Ovary (tissue), 9 donors: ENCODE results near the gene SNCAIP. TPM values are rescaled to one million over a fixed set of nuclear protein-coding genes. Genes with fewer than 3 reads are reported as not detected.

Source experiments
- DNase-seq, 5 donors: peaks; one replicate each; pipeline ENCODE4 v3.0.0-alpha.2; 2019 to 2020
- H3K27ac ChIP-seq, 2 donors: fragments of 200-600 bp; one replicate each; pipeline versions ENCODE4 v1.5.1 to v1.8.0; 2019 to 2022
- H3K27me3 ChIP-seq: fragments of 200-600 bp; one replicate; pipeline ENCODE4 v1.8.0; 2022
- H3K36me3 ChIP-seq: fragments of 200-600 bp; sonication (generic); one replicate; pipeline ENCODE4 v1.5.1; 2019
- H3K4me1 ChIP-seq: one replicate; pipeline ENCODE4 v1.8.1; 2013; ENCODE audit warnings: mild to moderate bottlenecking, moderate library complexity; ENCODE audit not compliant: insufficient read depth
- H3K4me3 ChIP-seq: fragments of 200-600 bp; sonication (generic); one replicate; pipeline ENCODE4 v1.5.1; 2017
- H3K9me3 ChIP-seq, 2 donors: fragments of 200-600 bp in 1 of 2; sonication (generic) in 1 of 2; one replicate each; pipeline versions ENCODE4 v1.5.1 to v1.8.1; 2013 to 2019; ENCODE audit warnings: mild to moderate bottlenecking in 1 of 2, moderate library complexity in 1 of 2
- CTCF ChIP-seq, 3 donors: fragments of 450-650 bp in 2 of 3; fragments of 200-600 bp in 1 of 3; IDR thresholded peaks; one replicate each; pipeline versions ENCODE4 v1.5.1 to v1.8.0; 2016 to 2022; ENCODE audit warnings: antibody characterized with exemption in 3 of 3, mild to moderate bottlenecking in 1 of 3
- EP300 ChIP-seq: sonication (generic); formaldehyde crosslinking; IDR thresholded peaks from one replicate; pipeline ENCODE4 v1.6.1; 2017; ENCODE audit warnings: antibody characterized with exemption
- POLR2A ChIP-seq: fragments of 450-650 bp; IDR thresholded peaks from one replicate; pipeline ENCODE4 v1.6.1; 2017; ENCODE audit warnings: antibody characterized with exemption, mild to moderate bottlenecking, moderate library complexity
- WGBS, 3 donors: extraction: QIAGEN DNeasy Blood & Tissue Kit in 1 of 3; methylation state at CpG; one replicate each; pipeline versions ENCODE4 v1.1.5 to v1.1.7; 2013 to 2017; 5-methylcytosine and 5-hydroxymethylcytosine counted together
- intact Hi-C, 4 donors: fragments of 100-400 bp; cut with DNase I; formaldehyde crosslinking; loops; one replicate each; pipeline versions ENCODE4 v1.11.0 to v1.15.1; 2022 to 2023
- polyA plus RNA-seq, 2 donors: library from polyadenylated mRNA; stranded (reverse); fragments of 200-250 nt in 1 of 2; fragments of 350-450 nt in 1 of 2; fragmentation: Illumina TruSeq in 1 of 2; extraction: RNeasy Lipid Tissue Mini Kit (QIAGEN cat#74804) in 1 of 2; gene quantifications; one replicate each; pipeline ENCODE4 v1.2.3, GENCODE V29; 2013 to 2014
- total RNA-seq, 7 donors: library from RNA; depleted of rRNA in 2 of 7; stranded (reverse); fragments of >200 nt in 2 of 7; fragmentation: NEBNext Ultra II Directional in 3 of 7; extraction: Animal tissue kit (Norgen Biotek cat#: 25700) in 3 of 7; gene quantifications; one replicate each; pipeline versions ENCODE4 v1.1.0 to v1.2.4, GENCODE V29; 2016 to 2023
- donor health status: DM: no; HTN: no; CAD: no; lungs with moderate emphysema.
- donor health status: DM: no; HTN: no; CAD: no.
- donor health status: Bipolar disorder and iron deficiency.
- donor health status: DM: yes; HTN: yes; CAD: no.
- donor health status: DM: no; HTN: no; CAD: no.
- donor health status: DM: yes; HTN: yes; CAD: no.

Gene SNCAIP
- total and polyA plus RNA-seq, 9 donors, result 20.4 to 92.5 (median 46.9) TPM

GRCh38 chr5:122400938-122401337 is 88.9 kb downstream of the SNCAIP start:
- Histone ChIP-seq H3K4me1 (peaks cover 2% of the 10 kb centered on the region), H3K36me3 (no peaks in the 10 kb centered on the region), H3K4me3 (no peak overlapping the region), H3K27ac (no peak overlapping the region), H3K9me3 (no peaks in the 10 kb centered on the region), H3K27me3 (no peaks in the 10 kb centered on the region)
- no peak for TF ChIP-seq POLR2A
- TF ChIP-seq EP300, result no peak
- no peak for TF ChIP-seq CTCF (IDR thresholded peaks at IDR 0.05)
- 89 to 96% (median 91%) methylated on average over 1 of the region's 1 CpG for WGBS, 3 donors
- DNase-seq, result no peak
- intact Hi-C loops, result no loop called here

GRCh38 chr5:122401976-122402725 is 90.1 kb downstream of the SNCAIP start:
- H3K27me3 ChIP-seq, result no peaks in the 10 kb centered on the region
- no peak for DNase-seq
- H3K36me3 ChIP-seq, result no peaks in the 10 kb centered on the region
- H3K27ac ChIP-seq, result no peak overlapping the region
- TF ChIP-seq POLR2A, result no peak
- TF ChIP-seq CTCF (IDR thresholded peaks at IDR 0.05), result no peak
- no peak for TF ChIP-seq EP300
- intact Hi-C loops, result no loop called here
- H3K4me3 ChIP-seq, result no peak overlapping the region
- H3K4me1 ChIP-seq, result peaks cover 2% of the 10 kb centered on the region
- 84 to 93% (median 88%) methylated on average over 4 of the region's 4 CpGs for WGBS, 3 donors
- H3K9me3 ChIP-seq, result no peaks in the 10 kb centered on the region

- peaks cover 2% of the 10 kb centered on the region for H3K4me1 ChIP-seq
- peak overlapping the region in 1 of 2 donors; percentile 8 for H3K27ac ChIP-seq
- intact Hi-C loops, result no loop called here
- H3K4me3 ChIP-seq, result no peak overlapping the region
- TF ChIP-seq EP300 (no peak), CTCF (IDR thresholded peaks at IDR 0.05) (no peak), POLR2A (no peak)
- no peak for DNase-seq
- no peaks in the 10 kb centered on the region for H3K36me3 ChIP-seq
- WGBS, 3 donors, result 80 to 85% (median 83%) methylated on average over 6 of the region's 6 CpGs
- no peaks in the 10 kb centered on the region for H3K27me3 ChIP-seq
- no peaks in the 10 kb centered on the region for H3K9me3 ChIP-seq
Observed at GRCh38 chr5:122402955-122403685, 91.1 kb downstream of the SNCAIP start.

- no peak for TF ChIP-seq CTCF (IDR thresholded peaks at IDR 0.05)
- no peak for TF ChIP-seq POLR2A
- no peak for TF ChIP-seq EP300
- H3K4me3 ChIP-seq, result no peak overlapping the region
- no peaks in the 10 kb centered on the region for H3K27me3 ChIP-seq
- no peaks in the 10 kb centered on the region for H3K36me3 ChIP-seq
- H3K27ac ChIP-seq, result peak overlapping the region in 1 of 2 donors; percentile 8
- peaks cover 2% of the 10 kb centered on the region for H3K4me1 ChIP-seq
- DNase-seq, result no peak
- intact Hi-C loops, result no loop called here
- WGBS, 3 donors, result 54 to 63% (median 56%) methylated on average over 5 of the region's 5 CpGs
- no peaks in the 10 kb centered on the region for H3K9me3 ChIP-seq
Observed at GRCh38 chr5:122404018-122404417, 92.0 kb downstream of the SNCAIP start.
